PC-9 (cell line): ENCODE measurements around the gene NOS1AP.

Experiments
- EZH2 ChIP-seq: fragments of 200-600 bp; sonication (generic); IDR thresholded peaks from 2 replicates; pipeline ENCODE4 v1.8.0; 2017; ENCODE audit warnings: antibody characterized with exemption, low read depth
- TF ChIP-seq, protein P1 (sequence below): fragments of 200-600 bp; sonication (generic); conservative IDR thresholded peaks from 2 replicates; pipeline ENCODE4 v1.6.1; 2017; ENCODE audit warnings: mixed run types, antibody characterized with exemption, mild to moderate bottlenecking, moderate library complexity

DNA sequence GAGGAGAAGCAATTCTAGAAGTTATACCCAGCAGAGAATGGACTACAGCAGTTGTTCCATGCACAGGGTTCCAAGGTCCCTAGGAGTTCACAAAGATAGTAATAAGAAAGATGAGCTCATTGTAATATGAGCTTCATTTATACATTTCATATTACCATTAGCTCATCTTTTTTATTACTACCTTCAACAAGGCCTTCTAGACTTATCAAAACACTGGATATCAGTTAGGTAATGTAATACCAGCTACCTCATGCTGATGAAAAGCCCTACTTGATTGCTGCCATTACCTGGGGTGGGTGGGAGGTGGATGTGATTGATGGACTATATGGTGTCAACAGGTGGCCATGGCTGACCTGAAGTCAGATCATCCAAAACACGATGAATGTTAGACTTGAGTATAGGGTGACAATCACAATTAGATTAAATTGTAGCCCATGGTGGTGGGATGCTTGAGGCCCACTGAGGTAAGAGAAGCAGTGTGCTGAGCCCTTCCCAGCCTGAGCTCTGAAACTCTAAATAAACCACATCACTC, 273.0 kb downstream of the NOS1AP start:
- TF ChIP-seq, protein P1, sequence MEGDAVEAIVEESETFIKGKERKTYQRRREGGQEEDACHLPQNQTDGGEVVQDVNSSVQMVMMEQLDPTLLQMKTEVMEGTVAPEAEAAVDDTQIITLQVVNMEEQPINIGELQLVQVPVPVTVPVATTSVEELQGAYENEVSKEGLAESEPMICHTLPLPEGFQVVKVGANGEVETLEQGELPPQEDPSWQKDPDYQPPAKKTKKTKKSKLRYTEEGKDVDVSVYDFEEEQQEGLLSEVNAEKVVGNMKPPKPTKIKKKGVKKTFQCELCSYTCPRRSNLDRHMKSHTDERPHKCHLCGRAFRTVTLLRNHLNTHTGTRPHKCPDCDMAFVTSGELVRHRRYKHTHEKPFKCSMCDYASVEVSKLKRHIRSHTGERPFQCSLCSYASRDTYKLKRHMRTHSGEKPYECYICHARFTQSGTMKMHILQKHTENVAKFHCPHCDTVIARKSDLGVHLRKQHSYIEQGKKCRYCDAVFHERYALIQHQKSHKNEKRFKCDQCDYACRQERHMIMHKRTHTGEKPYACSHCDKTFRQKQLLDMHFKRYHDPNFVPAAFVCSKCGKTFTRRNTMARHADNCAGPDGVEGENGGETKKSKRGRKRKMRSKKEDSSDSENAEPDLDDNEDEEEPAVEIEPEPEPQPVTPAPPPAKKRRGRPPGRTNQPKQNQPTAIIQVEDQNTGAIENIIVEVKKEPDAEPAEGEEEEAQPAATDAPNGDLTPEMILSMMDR, result no peak
- no peak for TF ChIP-seq EZH2
